ENCODE results near the gene PLXND1.

PLXND1 gene

GRCh38 chr3:129586746-129587430 lies 19.6 kb downstream of the PLXND1 start:
- no peak for DNase-seq (ENCODE audit: low read depth in 2 of 2)

- no peak for DNase-seq (ENCODE audit: low read depth in 2 of 2)
Observed at GRCh38 chr3:129585949-129586657, 20.4 kb downstream of the PLXND1 start.

- DNase-seq (ENCODE audit: low read depth in 2 of 2): no peak
Observed at GRCh38 chr3:129584631-129585030, 21.8 kb downstream of the PLXND1 start.

GRCh38 chr3:129583289-129583688 lies 23.2 kb downstream of the PLXND1 start:
- DNase-seq (ENCODE audit: low read depth in 2 of 2): no peak

GRCh38 chr3:129582799-129583198 lies 23.7 kb downstream of the PLXND1 start:
- DNase-seq (ENCODE audit: low read depth in 2 of 2): no peak

- DNase-seq (ENCODE audit: low read depth in 2 of 2): no peak
Observed at GRCh38 chr3:129581623-129582022, 24.9 kb downstream of the PLXND1 start.

GRCh38 chr3:129579991-129580390 lies 26.5 kb downstream of the PLXND1 start:
- DNase-seq (ENCODE audit: low read depth in 2 of 2): no peak

GRCh38 chr3:129577925-129578786 lies 28.3 kb downstream of the PLXND1 start:
- no peak for DNase-seq (ENCODE audit: low read depth in 2 of 2)

GRCh38 chr3:129577366-129577765 lies 29.1 kb downstream of the PLXND1 start:
- DNase-seq (ENCODE audit: low read depth in 2 of 2): no peak

GRCh38 chr3:129576514-129577352 lies 29.7 kb downstream of the PLXND1 start:
- peak in 1 of 2 donors; percentile 20 for DNase-seq (ENCODE audit: low read depth in 2 of 2)

- DNase-seq (ENCODE audit: low read depth in 2 of 2): no peak
Observed at GRCh38 chr3:129575997-129576384, 30.5 kb downstream of the PLXND1 start.

GRCh38 chr3:129575233-129575996 lies 31.1 kb downstream of the PLXND1 start:
- no peak for DNase-seq (ENCODE audit: low read depth in 2 of 2)

GRCh38 chr3:129574206-129574605 lies 32.3 kb downstream of the PLXND1 start:
- DNase-seq (ENCODE audit: low read depth in 2 of 2): no peak

GRCh38 chr3:129573493-129573892 lies 33.0 kb downstream of the PLXND1 start:
- DNase-seq (ENCODE audit: low read depth in 2 of 2): no peak

GRCh38 chr3:129572603-129573002 lies 33.9 kb downstream of the PLXND1 start:
- DNase-seq (ENCODE audit: low read depth in 2 of 2): no peak

GRCh38 chr3:129571605-129572547 lies 34.6 kb downstream of the PLXND1 start:
- no peak for DNase-seq (ENCODE audit: low read depth in 2 of 2)

- DNase-seq (ENCODE audit: low read depth in 2 of 2): no peak
Observed at GRCh38 chr3:129569856-129570255, 36.6 kb downstream of the PLXND1 start.

GRCh38 chr3:129567939-129568338 lies 38.5 kb downstream of the PLXND1 start:
- DNase-seq (ENCODE audit: low read depth in 2 of 2): no peak

- DNase-seq (ENCODE audit: low read depth in 2 of 2): no peak
Observed at GRCh38 chr3:129567176-129567705, 39.2 kb downstream of the PLXND1 start.

Measured in stimulated activated CD4-positive, alpha-beta T cell treated with anti-CD3 and anti-CD28 coated beads, Interleukin-1b, Interleukin-23, amount 100 ng/mL, for 1 hour (primary cell).